Fibroblast of gingiva (primary cell): ENCODE data around the gene A4GALT.
"Not testable (repeated sequence)": the region's sequence is repeated elsewhere in the genome, so short reads cannot be mapped to it uniquely, and the experiment has no call there.

Source experiments
- DNase-seq: peaks from one replicate; pipeline ENCODE4 v3.0.0-alpha.2; 2011; ENCODE audit warnings: low read depth

The A4GALT gene

GRCh38 chr22:42720263-42721044 lies at the start of gene A4GALT:
Gene A4GALT, minus strand, starts transcription at chr22:42720870. Its CDS starts 26,919 bp downstream, at chr22:42693951.
- no peak for DNase-seq

GRCh38 chr22:42770448-42770726 lies 49.7 kb upstream of the A4GALT start:
- DNase-seq: no peak

GRCh38 chr22:42769574-42770447 lies 49.1 kb upstream of the A4GALT start:
- DNase-seq: peak; percentile 43

- no peak for DNase-seq
Observed at GRCh38 chr22:42769238-42769573, 48.5 kb upstream of the A4GALT start.

GRCh38 chr22:42768385-42769035 lies 47.8 kb upstream of the A4GALT start:
- no peak for DNase-seq

- DNase-seq: no peak
Observed at GRCh38 chr22:42766860-42767259, 46.2 kb upstream of the A4GALT start.

GRCh38 chr22:42764895-42765363 lies 44.3 kb upstream of the A4GALT start:
- no peak for DNase-seq

GRCh38 chr22:42763965-42764480 lies 43.4 kb upstream of the A4GALT start:
- no peak for DNase-seq

- no peak for DNase-seq
Observed at GRCh38 chr22:42760806-42761565, 40.3 kb upstream of the A4GALT start.

- peak; percentile 69 for DNase-seq
Observed at GRCh38 chr22:42758931-42759629, 38.4 kb upstream of the A4GALT start.

GRCh38 chr22:42755553-42755952 lies 34.9 kb upstream of the A4GALT start:
- DNase-seq: peak; percentile 75

- DNase-seq: not testable (repeated sequence)
Observed at GRCh38 chr22:42755121-42755520, 34.5 kb upstream of the A4GALT start.

- DNase-seq: peak; percentile 58
Observed at GRCh38 chr22:42754658-42755057, 34.0 kb upstream of the A4GALT start.

GRCh38 chr22:42752912-42753311 lies 32.2 kb upstream of the A4GALT start:
- no peak for DNase-seq

GRCh38 chr22:42752230-42752746 lies 31.6 kb upstream of the A4GALT start:
- no peak for DNase-seq

GRCh38 chr22:42750421-42750820 lies 29.8 kb upstream of the A4GALT start:
- not testable (repeated sequence) for DNase-seq

- DNase-seq: peak; percentile 63
Observed at GRCh38 chr22:42747701-42748513, 27.2 kb upstream of the A4GALT start.

GRCh38 chr22:42745118-42745517 lies 24.4 kb upstream of the A4GALT start:
- no peak for DNase-seq

- peak; percentile 97 for DNase-seq
Observed at GRCh38 chr22:42743501-42743991, 22.9 kb upstream of the A4GALT start.

GRCh38 chr22:42742940-42743339 lies 22.3 kb upstream of the A4GALT start:
- DNase-seq: peak; percentile 40
